GM12878 (cell line): ENCODE data around the gene CAMK1.

ENCODE experiments used
- ATF2 ChIP-seq: IDR thresholded peaks from 2 replicates; pipeline ENCODE4 v1.6.1; 2012; ENCODE audit warnings: low read length, inconsistent platforms
- CBFB ChIP-seq: IDR thresholded peaks from 2 replicates; pipeline ENCODE4 v1.6.1; 2016; ENCODE audit warnings: antibody characterized with exemption, low read depth
- CREB1 ChIP-seq: IDR thresholded peaks from 2 replicates; pipeline ENCODE4 v1.6.1; 2012; ENCODE audit warnings: low read depth, mild to moderate bottlenecking, inconsistent platforms
- CTCF ChIP-seq, 3 experiments: IDR thresholded peaks in 2 of 3; conservative IDR thresholded peaks in 1 of 3; 2 replicates each; pipeline ENCODE4 v1.5.1; 2011; ENCODE audit warnings: low read depth in 3 of 3, low read length in 3 of 3, mild to moderate bottlenecking in 3 of 3, control low read depth in 2 of 3, moderate library complexity in 2 of 3, inconsistent platforms in 1 of 3, mixed read lengths in 1 of 3; ENCODE audit not compliant: control insufficient read depth in 2 of 3, insufficient read depth in 1 of 3; ENCODE audit errors: extremely low read depth in 1 of 3
- EZH2 ChIP-seq: IDR thresholded peaks from 2 replicates; pipeline ENCODE4 v1.6.1; 2012; ENCODE audit warnings: low read depth, mild to moderate bottlenecking, control low read depth, inconsistent platforms, low read length, borderline replicate concordance; ENCODE audit not compliant: control insufficient read depth
- IRF3 ChIP-seq: fragments of 450-650 bp; IDR thresholded peaks from 2 replicates; pipeline ENCODE4 v1.6.1; 2014; ENCODE audit warnings: mild to moderate bottlenecking
- LARP7 ChIP-seq: fragments of 450-650 bp; IDR thresholded peaks from 2 replicates; pipeline ENCODE4 v1.6.1; 2017; ENCODE audit warnings: mild to moderate bottlenecking
- POLR2A ChIP-seq: IDR thresholded peaks from 2 replicates; pipeline ENCODE4 v1.6.1; 2011; ENCODE audit warnings: low read depth, mild to moderate bottlenecking, low read length
- TAF1 ChIP-seq: IDR thresholded peaks from 2 replicates; pipeline ENCODE4 v1.6.1; 2011; ENCODE audit warnings: mild to moderate bottlenecking, low read depth, low read length, borderline replicate concordance

- TF ChIP-seq CBFB: no peak
- TF ChIP-seq LARP7: no peak
- TF ChIP-seq CTCF (IDR thresholded peaks at IDR 0.05 in 2 of 3, conservative IDR thresholded peaks at IDR 0.05 in 1 of 3; ENCODE audit: control insufficient read depth in 2 of 3, extremely low read depth in 1 of 3, insufficient read depth in 1 of 3, low read depth in 3 of 3, low read length in 3 of 3): no peak
- no peak for TF ChIP-seq TAF1
- TF ChIP-seq ATF2: no peak
- TF ChIP-seq POLR2A: no peak; the same call in 1 of the 2 replicates
- no peak for TF ChIP-seq CREB1
- no peak for TF ChIP-seq IRF3
- TF ChIP-seq EZH2: no peak
Observed at GRCh38 chr3:9744162-9744561, 25.6 kb downstream of the CAMK1 start.
